Activated gamma-delta T cell (primary cell): ENCODE results near the gene KIF3A.
A peak's percentile ranks its signal among the peaks of the same experiment; 100 is the strongest.

ENCODE experiments used
- DNase-seq: peaks from one replicate; lab custom pipeline; 2025; lab: John Stamatoyannopoulos, UW

Gene KIF3A

GRCh38 chr5:132662925-132663770 lies 74.2 kb downstream of the KIF3A start:
- DNase-seq: no peak

GRCh38 chr5:132662004-132662401 lies 75.3 kb downstream of the KIF3A start:
- DNase-seq: no peak

- no peak for DNase-seq
Measured at GRCh38 chr5:132661231-132662003, 75.9 kb downstream of the KIF3A start.

- no peak for DNase-seq
Measured at GRCh38 chr5:132659598-132660493, 77.5 kb downstream of the KIF3A start.

- no peak for DNase-seq
Measured at GRCh38 chr5:132658381-132659302, 78.7 kb downstream of the KIF3A start.

- no peak for DNase-seq
Measured at GRCh38 chr5:132657676-132658380, 79.5 kb downstream of the KIF3A start, which contains the start of gene IL13. Gene IL13 (plus strand): TSS chr5:132658173. CDS start chr5:132658187, 14 bp downstream.

GRCh38 chr5:132656774-132657355 lies 80.5 kb downstream of the KIF3A start:
- DNase-seq: no peak

DNA sequence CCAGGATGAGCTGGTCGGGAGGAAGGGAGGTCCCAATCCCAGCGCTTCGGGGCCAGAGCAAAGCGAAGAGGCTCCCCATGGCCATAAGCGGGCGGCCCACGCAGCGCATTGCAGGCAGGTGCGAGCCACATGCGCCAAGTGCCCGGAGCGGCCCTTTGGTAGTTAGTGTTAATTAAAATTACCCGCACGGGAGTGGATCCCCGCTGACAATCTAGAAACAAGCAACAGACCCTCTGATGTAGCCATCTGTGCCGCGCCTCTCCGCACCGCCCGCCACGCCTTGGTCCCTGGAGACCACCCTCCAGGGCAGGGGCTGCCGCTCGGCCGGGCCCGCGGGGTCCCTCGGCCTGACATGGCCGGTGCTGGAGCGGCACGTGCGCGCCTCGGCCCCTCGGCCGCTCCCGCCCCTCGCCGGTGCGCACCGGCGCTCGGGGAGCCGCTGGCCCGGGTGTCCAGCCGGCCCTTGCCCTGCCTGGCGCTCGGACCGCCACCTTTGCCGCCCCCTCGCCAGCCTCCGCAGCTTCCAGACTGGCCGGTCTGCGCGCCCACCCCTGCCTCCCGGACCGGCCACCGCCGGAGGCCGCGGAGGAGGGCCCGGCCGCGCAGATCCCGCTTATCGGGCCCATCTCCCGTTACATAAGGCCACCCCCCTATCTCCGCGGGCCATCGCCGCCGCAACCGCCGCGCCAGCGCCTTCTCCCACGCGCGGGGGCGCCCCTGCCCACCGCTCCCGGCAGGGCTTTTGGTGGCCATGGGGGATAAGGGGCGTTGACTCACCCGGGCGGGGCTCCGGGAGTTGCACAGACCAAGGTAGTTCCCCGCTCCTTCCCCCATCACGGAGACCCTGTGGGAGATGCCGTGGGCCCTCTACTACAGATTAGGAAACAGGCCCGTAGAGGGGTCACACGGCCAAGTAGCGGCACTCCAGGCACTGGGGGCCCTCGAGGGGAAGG lies 81.2 kb downstream of the KIF3A start:
- DNase-seq: peak; percentile 30

DNA sequence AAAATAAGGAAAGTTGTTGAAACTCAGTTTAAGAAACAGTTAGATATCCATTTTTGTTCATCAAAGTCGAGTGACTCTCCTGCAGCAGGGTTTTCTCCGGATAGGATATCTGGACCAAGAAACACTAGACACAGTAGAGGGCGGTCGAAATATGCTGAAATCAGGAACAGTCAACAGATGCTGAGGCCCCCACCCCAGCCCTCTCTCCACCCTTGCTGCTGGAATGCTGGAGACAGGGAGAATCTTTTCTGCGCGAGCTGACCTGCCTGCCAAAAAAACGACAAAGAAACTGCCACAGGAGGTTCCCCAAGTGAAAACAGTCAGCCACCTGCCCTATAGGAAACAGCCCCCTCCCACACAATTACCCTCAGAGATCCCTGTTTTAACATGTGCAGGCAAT lies 83.6 kb downstream of the KIF3A start:
- no peak for DNase-seq

- no peak for DNase-seq
Measured at GRCh38 chr5:132651838-132652469, 85.4 kb downstream of the KIF3A start.

GRCh38 chr5:132648355-132648754 lies 89.0 kb downstream of the KIF3A start:
- no peak for DNase-seq

- DNase-seq: no peak
Measured at GRCh38 chr5:132647473-132647872, 89.9 kb downstream of the KIF3A start.

GRCh38 chr5:132646583-132647266 lies 90.6 kb downstream of the KIF3A start:
- DNase-seq: no peak

DNA sequence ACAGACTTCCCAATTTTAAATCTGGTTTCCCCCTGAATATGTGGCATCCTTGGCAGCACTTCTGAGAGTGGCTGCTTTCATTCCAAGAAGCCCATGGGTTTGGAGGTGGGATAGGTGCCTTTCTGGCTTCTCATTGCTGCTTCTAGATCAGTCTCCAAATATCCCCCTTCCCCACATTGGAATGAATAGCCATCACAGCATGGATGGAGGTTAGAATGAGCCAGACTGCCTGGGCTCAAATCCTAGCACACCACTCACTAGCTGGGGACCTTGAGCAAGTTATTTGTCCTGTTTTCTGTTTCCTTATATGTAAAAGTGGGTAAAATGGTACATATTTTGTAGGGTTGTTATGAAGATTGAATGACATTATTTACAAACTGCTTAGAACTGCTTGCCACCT lies 93.2 kb downstream of the KIF3A start:
- DNase-seq: no peak
